Measurements from ENCODE around the gene PLA2R1. TPM values are rescaled to one million over a fixed set of nuclear protein-coding genes. Genes with fewer than 3 reads are reported as not detected.

Gene PLA2R1
- total and polyA plus RNA-seq, 9 donors, result 9.9 to 33.8 (median 20.4) TPM

DNA sequence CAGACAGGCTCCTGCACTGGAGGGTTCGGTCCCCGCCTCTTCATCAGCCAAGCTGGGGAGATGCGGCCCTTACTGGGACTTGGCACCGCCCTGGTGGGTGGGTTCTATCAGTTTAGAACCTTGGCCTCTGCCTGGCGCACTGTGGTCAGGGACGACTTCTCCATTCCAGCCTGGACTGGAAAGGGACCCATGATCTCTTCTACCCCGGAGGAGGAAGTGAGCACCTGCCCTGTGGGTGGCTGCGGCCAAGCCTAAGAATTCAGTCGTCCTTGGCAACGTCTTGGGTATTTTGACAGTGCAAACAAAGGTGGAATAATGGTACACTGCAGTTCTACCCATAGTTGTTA is 157.5 kb downstream of the PLA2R1 start:
- TF ChIP-seq EP300 (IDR thresholded peaks at IDR 0.05) (no peak), POLR2A (IDR thresholded peaks at IDR 0.05) (no peak)
- TF ChIP-seq, protein P1, sequence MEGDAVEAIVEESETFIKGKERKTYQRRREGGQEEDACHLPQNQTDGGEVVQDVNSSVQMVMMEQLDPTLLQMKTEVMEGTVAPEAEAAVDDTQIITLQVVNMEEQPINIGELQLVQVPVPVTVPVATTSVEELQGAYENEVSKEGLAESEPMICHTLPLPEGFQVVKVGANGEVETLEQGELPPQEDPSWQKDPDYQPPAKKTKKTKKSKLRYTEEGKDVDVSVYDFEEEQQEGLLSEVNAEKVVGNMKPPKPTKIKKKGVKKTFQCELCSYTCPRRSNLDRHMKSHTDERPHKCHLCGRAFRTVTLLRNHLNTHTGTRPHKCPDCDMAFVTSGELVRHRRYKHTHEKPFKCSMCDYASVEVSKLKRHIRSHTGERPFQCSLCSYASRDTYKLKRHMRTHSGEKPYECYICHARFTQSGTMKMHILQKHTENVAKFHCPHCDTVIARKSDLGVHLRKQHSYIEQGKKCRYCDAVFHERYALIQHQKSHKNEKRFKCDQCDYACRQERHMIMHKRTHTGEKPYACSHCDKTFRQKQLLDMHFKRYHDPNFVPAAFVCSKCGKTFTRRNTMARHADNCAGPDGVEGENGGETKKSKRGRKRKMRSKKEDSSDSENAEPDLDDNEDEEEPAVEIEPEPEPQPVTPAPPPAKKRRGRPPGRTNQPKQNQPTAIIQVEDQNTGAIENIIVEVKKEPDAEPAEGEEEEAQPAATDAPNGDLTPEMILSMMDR (IDR thresholded peaks at IDR 0.05), result no peak
- H3K27ac ChIP-seq, result no peak overlapping the region
- DNase-seq, result no peak
- H3K4me1 ChIP-seq (ENCODE audit: insufficient read depth), result peaks cover 4% of the 10 kb centered on the region
- H3K36me3 ChIP-seq, result no peaks in the 10 kb centered on the region
- H3K9me3 ChIP-seq, result no peaks in the 10 kb centered on the region
- intact Hi-C loops (cut with DNase I), result no loop called here
- H3K27me3 ChIP-seq, result no peaks in the 10 kb centered on the region
- H3K4me3 ChIP-seq, result peak overlapping the region; percentile 32
- 69 to 72% (median 71%) methylated on average over 10 of the region's 10 CpGs for WGBS, 3 donors

GRCh38 chr2:159904127-159904958 is 158.1 kb downstream of the PLA2R1 start, which contains the start of gene LY75:
TSS of gene LY75 (minus strand) at chr2:159904756.
- Histone ChIP-seq H3K9me3 (no peaks in the 10 kb centered on the region), H3K36me3 (no peaks in the 10 kb centered on the region), H3K27ac (no peak within 1 kb of the TSS), H3K4me3 (peak within 1 kb of the TSS; percentile 32), H3K27me3 (no peaks in the 10 kb centered on the region), H3K4me1 (ENCODE audit: insufficient read depth) (peaks cover 4% of the 10 kb centered on the region)
- intact Hi-C loops (cut with DNase I), result no loop called here
- DNase-seq, result peak in 3 of 5 donors; percentile 21 to 51 (median 37)
- WGBS, 3 donors, result 15 to 20% (median 17%) methylated on average over 67 to 74 of the region's 74 CpGs
- no peak for TF ChIP-seq POLR2A (IDR thresholded peaks at IDR 0.05)
- TF ChIP-seq, protein P1 (IDR thresholded peaks at IDR 0.05), result no peak
- no peak for TF ChIP-seq EP300 (IDR thresholded peaks at IDR 0.05)

GRCh38 chr2:159903443-159904126 is 158.8 kb downstream of the PLA2R1 start:
- H3K4me3 ChIP-seq, result peak overlapping the region; percentile 32
- DNase-seq, result no peak
- H3K9me3 ChIP-seq, result no peaks in the 10 kb centered on the region
- no peaks in the 10 kb centered on the region for H3K27me3 ChIP-seq
- TF ChIP-seq, protein P1 (IDR thresholded peaks at IDR 0.05), result no peak
- TF ChIP-seq EP300 (IDR thresholded peaks at IDR 0.05) (no peak), POLR2A (IDR thresholded peaks at IDR 0.05) (no peak)
- H3K36me3 ChIP-seq, result no peaks in the 10 kb centered on the region
- WGBS, 3 donors, result 66 to 73% (median 71%) methylated on average over 17 of the region's 17 CpGs
- intact Hi-C loops (cut with DNase I), result no loop called here
- peaks cover 4% of the 10 kb centered on the region for H3K4me1 ChIP-seq (ENCODE audit: insufficient read depth)
- H3K27ac ChIP-seq, result no peak overlapping the region

DNA sequence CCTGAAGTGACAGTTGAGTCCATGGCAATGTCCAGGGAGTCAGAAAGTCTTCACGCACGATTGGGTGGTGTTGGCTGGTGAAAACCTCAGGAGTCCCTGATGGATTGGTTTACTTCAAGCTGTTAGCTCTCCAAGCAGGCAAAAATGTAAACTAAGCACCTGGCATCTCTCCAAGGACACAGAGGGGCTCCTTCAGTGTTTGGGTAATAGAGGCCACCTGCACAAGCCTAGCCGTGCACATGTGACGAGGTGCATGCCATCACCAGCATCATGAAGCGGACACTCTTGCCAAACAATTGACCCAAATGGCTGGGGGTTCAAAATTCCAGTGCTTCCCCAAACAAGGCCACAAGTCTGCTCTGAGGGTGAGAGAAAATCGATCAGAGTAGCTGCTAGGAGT is 159.7 kb downstream of the PLA2R1 start:
- Histone ChIP-seq H3K4me3 (no peak overlapping the region), H3K9me3 (no peaks in the 10 kb centered on the region), H3K4me1 (ENCODE audit: insufficient read depth) (peaks cover 4% of the 10 kb centered on the region), H3K27me3 (no peaks in the 10 kb centered on the region), H3K27ac (no peak overlapping the region), H3K36me3 (no peaks in the 10 kb centered on the region)
- WGBS, 3 donors, result 50 to 73% (median 52%) methylated on average over 6 of the region's 6 CpGs
- no peak for DNase-seq
- intact Hi-C loops (cut with DNase I), result no loop called here
- TF ChIP-seq, protein P1 (IDR thresholded peaks at IDR 0.05), result no peak
- no peak for TF ChIP-seq EP300 (IDR thresholded peaks at IDR 0.05)
- no peak for TF ChIP-seq POLR2A (IDR thresholded peaks at IDR 0.05)

All from ovary (tissue), 9 donors.